Loucy (cell line): ENCODE results near the gene TTC27.

Source experiments
- H2AFZ ChIP-seq: fragments of 200-600 bp; sonication (generic); 2 replicates; pipeline ENCODE4 v1.6.0; 2016; ENCODE audit warnings: antibody characterized with exemption, mild to moderate bottlenecking, low read length, moderate library complexity
- H3F3A ChIP-seq: fragments of 200-600 bp; 2 replicates; pipeline ENCODE4 v1.6.0; 2016; ENCODE audit warnings: antibody characterized with exemption, low read depth, mild to moderate bottlenecking
- H3K27me3 ChIP-seq: fragments of 200-600 bp; sonication (generic); 2 replicates; pipeline ENCODE4 v1.6.1; 2014; ENCODE audit warnings: low read length, mild to moderate bottlenecking; ENCODE audit not compliant: insufficient read depth, poor library complexity, severe bottlenecking
- H3K36me3 ChIP-seq: fragments of 200-600 bp; sonication (generic); 2 replicates; pipeline ENCODE4 v1.6.1; 2016; ENCODE audit warnings: low read length; ENCODE audit not compliant: insufficient read depth
- H3K4me1 ChIP-seq: fragments of 200-600 bp; sonication (generic); 2 replicates; pipeline ENCODE4 v1.5.1; 2014; ENCODE audit warnings: low read length, mild to moderate bottlenecking; ENCODE audit not compliant: insufficient read depth, poor library complexity, severe bottlenecking
- H3K4me2 ChIP-seq: fragments of 200-600 bp; sonication (generic); 2 replicates; pipeline ENCODE4 v1.6.0; 2014; ENCODE audit warnings: antibody characterized with exemption, low read length, low read depth, mild to moderate bottlenecking; ENCODE audit not compliant: poor library complexity, severe bottlenecking
- H3K4me3 ChIP-seq: fragments of 200-600 bp; sonication (generic); 2 replicates; pipeline ENCODE4 v1.5.1; 2014; ENCODE audit warnings: low read length, mild to moderate bottlenecking, mixed read lengths; ENCODE audit not compliant: poor library complexity, severe bottlenecking
- H3K79me2 ChIP-seq: fragments of 200-600 bp; sonication (generic); 2 replicates; pipeline ENCODE4 v1.6.1; 2014; ENCODE audit warnings: low read length; ENCODE audit not compliant: insufficient read depth
- H3K9ac ChIP-seq: fragments of 200-600 bp; sonication (generic); 2 replicates; pipeline ENCODE4 v1.6.0; 2014; ENCODE audit warnings: mild to moderate bottlenecking, low read depth, low read length, moderate library complexity; ENCODE audit not compliant: poor library complexity, severe bottlenecking
- H3K9me2 ChIP-seq: fragments of 200-600 bp; sonication (generic); replicated peaks from 2 replicates; pipeline ENCODE4 v1.6.1; 2016; ENCODE audit warnings: low read depth, low read length, mixed read lengths
- H3K9me3 ChIP-seq: fragments of 200-600 bp; sonication (generic); 2 replicates; pipeline ENCODE4 v1.6.1; 2014; ENCODE audit warnings: mild to moderate bottlenecking, antibody characterized with exemption, low read length, low read depth; ENCODE audit not compliant: insufficient read depth
- H4K20me1 ChIP-seq: fragments of 200-600 bp; sonication (generic); 2 replicates; pipeline ENCODE4 v1.6.0; 2014; ENCODE audit warnings: antibody characterized with exemption, low read length, mild to moderate bottlenecking; ENCODE audit not compliant: insufficient read depth, poor library complexity, severe bottlenecking
- EZH2phosphoT487 ChIP-seq: fragments of 200-600 bp; IDR thresholded peaks from 2 replicates; pipeline ENCODE4 v1.6.1; 2018; ENCODE audit warnings: antibody characterized with exemption, mild to moderate bottlenecking, moderate library complexity, borderline replicate concordance
- TF ChIP-seq, protein P1 (sequence below): fragments of 200-600 bp; sonication (generic); conservative IDR thresholded peaks from 2 replicates; pipeline ENCODE4 v1.5.1; 2014; ENCODE audit warnings: mild to moderate bottlenecking, antibody characterized with exemption, low read length

Gene TTC27

DNA sequence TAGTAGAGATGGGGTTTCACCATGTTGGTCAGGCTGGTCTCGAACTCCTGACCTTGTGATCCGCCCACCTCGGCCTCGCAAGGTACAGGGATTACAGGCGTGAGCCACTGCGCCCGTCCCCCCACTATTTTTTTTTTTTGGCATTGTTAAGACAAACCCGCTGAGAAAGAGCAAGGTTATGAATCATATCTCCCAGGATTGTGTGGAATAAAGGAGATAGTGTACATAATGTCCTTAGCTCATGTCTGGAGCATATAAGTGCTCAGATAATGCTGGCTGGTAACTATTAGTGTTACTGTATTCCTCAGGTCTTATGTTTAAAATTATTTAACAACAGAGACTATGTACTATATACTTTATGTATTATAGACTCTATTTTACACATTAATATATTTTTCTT, 36.0 kb downstream of the TTC27 start:
- H3K79me2 ChIP-seq = no peaks in the 10 kb centered on the region
- no peak for TF ChIP-seq EZH2phosphoT487
- TF ChIP-seq, protein P1, sequence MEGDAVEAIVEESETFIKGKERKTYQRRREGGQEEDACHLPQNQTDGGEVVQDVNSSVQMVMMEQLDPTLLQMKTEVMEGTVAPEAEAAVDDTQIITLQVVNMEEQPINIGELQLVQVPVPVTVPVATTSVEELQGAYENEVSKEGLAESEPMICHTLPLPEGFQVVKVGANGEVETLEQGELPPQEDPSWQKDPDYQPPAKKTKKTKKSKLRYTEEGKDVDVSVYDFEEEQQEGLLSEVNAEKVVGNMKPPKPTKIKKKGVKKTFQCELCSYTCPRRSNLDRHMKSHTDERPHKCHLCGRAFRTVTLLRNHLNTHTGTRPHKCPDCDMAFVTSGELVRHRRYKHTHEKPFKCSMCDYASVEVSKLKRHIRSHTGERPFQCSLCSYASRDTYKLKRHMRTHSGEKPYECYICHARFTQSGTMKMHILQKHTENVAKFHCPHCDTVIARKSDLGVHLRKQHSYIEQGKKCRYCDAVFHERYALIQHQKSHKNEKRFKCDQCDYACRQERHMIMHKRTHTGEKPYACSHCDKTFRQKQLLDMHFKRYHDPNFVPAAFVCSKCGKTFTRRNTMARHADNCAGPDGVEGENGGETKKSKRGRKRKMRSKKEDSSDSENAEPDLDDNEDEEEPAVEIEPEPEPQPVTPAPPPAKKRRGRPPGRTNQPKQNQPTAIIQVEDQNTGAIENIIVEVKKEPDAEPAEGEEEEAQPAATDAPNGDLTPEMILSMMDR = no peak
- H3K4me1 ChIP-seq = no peaks in the 10 kb centered on the region
- H3K27me3 ChIP-seq = no peaks in the 10 kb centered on the region
- no peaks in the 10 kb centered on the region for H4K20me1 ChIP-seq
- H3K9me3 ChIP-seq = no peaks in the 10 kb centered on the region
- peaks cover 3% of the 10 kb centered on the region; the same call in 1 of the 2 replicates for H3K36me3 ChIP-seq
- H3K4me2 ChIP-seq = no peak overlapping the region
- H3K9me2 ChIP-seq = no peaks in the 10 kb centered on the region
- no peaks in the 10 kb centered on the region for H3F3A ChIP-seq
- H3K9ac ChIP-seq = no peak overlapping the region
- H2AFZ ChIP-seq = no peak overlapping the region
- no peak overlapping the region for H3K4me3 ChIP-seq

GRCh38 chr2:32666704-32667103, 38.9 kb downstream of the TTC27 start:
- Histone ChIP-seq H3K27me3 (no peaks in the 10 kb centered on the region), H2AFZ (no peak overlapping the region)

GRCh38 chr2:32668254-32668653, 40.4 kb downstream of the TTC27 start:
- Histone ChIP-seq H3K4me2 (no peak overlapping the region), H3K36me3 (no peaks in the 10 kb centered on the region), H3K27me3 (no peaks in the 10 kb centered on the region), H2AFZ (no peak overlapping the region), H3K9ac (no peak overlapping the region), H3K4me3 (no peak overlapping the region), H3K9me3 (no peaks in the 10 kb centered on the region), H4K20me1 (no peaks in the 10 kb centered on the region), H3K79me2 (no peaks in the 10 kb centered on the region), H3F3A (no peaks in the 10 kb centered on the region), H3K9me2 (no peaks in the 10 kb centered on the region), H3K4me1 (no peaks in the 10 kb centered on the region)
- no peak for TF ChIP-seq EZH2phosphoT487
- TF ChIP-seq, protein P1 = no peak

More at GRCh38 chr2:32666704-32667103, 38.9 kb downstream of the TTC27 start:
- Histone ChIP-seq H3F3A (no peaks in the 10 kb centered on the region), H3K79me2 (no peaks in the 10 kb centered on the region), H3K9me3 (no peaks in the 10 kb centered on the region), H3K4me1 (no peaks in the 10 kb centered on the region), H3K9ac (no peak overlapping the region), H3K4me2 (no peak overlapping the region), H4K20me1 (no peaks in the 10 kb centered on the region), H3K36me3 (no peaks in the 10 kb centered on the region), H3K9me2 (no peaks in the 10 kb centered on the region), H3K4me3 (no peak overlapping the region)
- no peak for TF ChIP-seq EZH2phosphoT487
- TF ChIP-seq, protein P1 = no peak
